Heart right ventricle (tissue), 16 donors: ENCODE measurements around the gene COA6. TPM values are rescaled to one million over a fixed set of nuclear protein-coding genes. Genes with fewer than 3 reads are reported as not detected.
"Not testable (repeated sequence)": the region's sequence is repeated elsewhere in the genome, so short reads cannot be mapped to it uniquely, and the experiment has no call there.

ENCODE experiments used
- ATAC-seq, 8 donors: fragments of 200-7000 bp; cut with Tn5 transposase; one replicate each; pipeline ENCODE4 v1.9.1; 2020; ENCODE audit warnings: mild to moderate bottlenecking in 8 of 8, moderate library complexity in 8 of 8, moderate number of reproducible peaks in 1 of 8
- DNase-seq, 2 donors: peaks; one replicate each; pipeline ENCODE4 v3.0.0-alpha.2; 2020
- H3K27ac ChIP-seq, 10 donors: fragments of 200-600 bp; sonication (generic) in 2 of 10; one replicate each; pipeline versions ENCODE4 v1.5.0 to v1.8.0; 2020 to 2022; ENCODE audit warnings: mild to moderate bottlenecking in 3 of 10
- H3K27me3 ChIP-seq, 7 donors: fragments of 200-600 bp; one replicate each; pipeline ENCODE4 v1.8.0; 2021 to 2022; ENCODE audit warnings: mild to moderate bottlenecking in 2 of 7
- H3K36me3 ChIP-seq, 9 donors: fragments of 200-600 bp; sonication (generic) in 1 of 9; one replicate each; pipeline versions ENCODE4 v1.5.0 to v1.8.0; 2020 to 2022; ENCODE audit warnings: mild to moderate bottlenecking in 2 of 9
- H3K4me1 ChIP-seq, 9 donors: fragments of 200-600 bp; sonication (generic) in 1 of 9; one replicate each; pipeline versions ENCODE4 v1.5.0 to v1.8.0; 2020 to 2022; ENCODE audit warnings: mild to moderate bottlenecking in 4 of 9
- H3K4me3 ChIP-seq, 10 donors: fragments of 200-600 bp; sonication (generic) in 2 of 10; one replicate each; pipeline versions ENCODE4 v1.5.0 to v1.8.0; 2020 to 2022; ENCODE audit warnings: mild to moderate bottlenecking in 7 of 10, moderate library complexity in 2 of 10
- H3K9me3 ChIP-seq, 11 donors: fragments of 200-600 bp in 10 of 11; sonication (generic) in 2 of 11; one replicate each; pipeline versions ENCODE4 v1.5.0 to v1.8.0; 2013 to 2022; ENCODE audit warnings: mild to moderate bottlenecking in 2 of 11, control low read depth in 1 of 11, moderate library complexity in 1 of 11
- CTCF ChIP-seq, 9 donors: fragments of 200-600 bp; sonication (generic) in 2 of 9; IDR thresholded peaks; one replicate each; pipeline versions ENCODE4 v1.5.0 to v1.8.0; 2021 to 2022; ENCODE audit warnings: antibody characterized with exemption in 9 of 9, mild to moderate bottlenecking in 5 of 9, moderate library complexity in 1 of 9
- WGBS, 2 donors: extraction: QIAGEN DNeasy Blood & Tissue Kit; methylation state at CpG; one replicate each; pipeline ENCODE4 v1.1.7; 2013; ENCODE audit warnings: inconsistent platforms in 1 of 2; 5-methylcytosine and 5-hydroxymethylcytosine counted together
- intact Hi-C, 10 donors: fragments of 100-400 bp; cut with DNase I; formaldehyde crosslinking; loops; one replicate each; pipeline versions ENCODE4 v1.11.1 to v1.14.2; 2022
- polyA plus RNA-seq, 2 donors: library from polyadenylated mRNA; stranded (reverse); fragments of 200-250 nt; gene quantifications; one replicate each; pipeline ENCODE4 v1.2.3, GENCODE V29; 2013
- total RNA-seq, 10 donors: library from RNA; stranded (reverse); fragmentation: NEBNext Ultra II Directional in 3 of 10; extraction: Animal tissue kit (Norgen Biotek cat#: 25700) in 3 of 10; gene quantifications; one replicate each; pipeline versions ENCODE4 v1.2.1 to v1.2.4, GENCODE V29; 2021 to 2023
- donor health status: Arrhythmogenic right ventricular cardiomyopathy.
- donor health status: ischemic (EF 13 %, LVEDD 7.1; RV severe dilation, severe dysfunction).
- donor health status: healthy with polysubstance abuse.
- donor health status: DM: no; HTN: yes; CAD: no.
- donor health status: DM: no; HTN: no; CAD: no.
- donor health status: ischemic (EF 25% LVEDD 6.9; RV normal size, moderate dysfunction).
- donor health status: ischemic (EF 25% LVEDD 5.7; RV mildly dilated, moderate dysfunction).
- donor health status: healthy.
- donor health status: DM: yes; HTN: yes; CAD: no.
- donor health status: Ischemic cardiomyopathy.
- donor health status: ischemic (EF 35%, LVEDD 5.7; RV mildly dilated, moderate dysfunction).
- donor health status: nonischemic (EF 11% LVEDD 7.7; RV severe dilation, severe dysfunction).
- donor health status: DM: yes; HTN: yes; CAD: no.
- donor health status: PGD.
- donor health status: ischemic (EF 29% LVEDD 5.4; RV normal size, mild dysfunction).
- donor health status: nonischemic (EF 23%, LVEDD 6.1; RV moderate dilation, normal function).

Gene COA6
- total and polyA plus RNA-seq, 12 donors: 23.4 to 98.5 (median 29.5) TPM

- intact Hi-C loops: no loop called here
- WGBS, 2 donors: 65 to 80% methylated on average over 3 of the region's 5 CpGs
- no peaks in the 10 kb centered on the region for H3K9me3 ChIP-seq
Observed at GRCh38 chr1:234397732-234398131, 24.5 kb downstream of the COA6 start.

GRCh38 chr1:234398849-234399381 is 25.7 kb downstream of the COA6 start:
- intact Hi-C loops: no loop called here
- Histone ChIP-seq H3K27ac (peak overlapping the region in 1 of 10 donors; percentile 86), H3K36me3 (peaks cover 0 to 24% (median 0%) of the 10 kb centered on the region in 9 donors), H3K27me3 (no peaks in the 10 kb centered on the region), H3K4me3 (peak overlapping the region in 1 of 10 donors; percentile 45), H3K4me1 (peaks cover 0 to 42% (median 0%) of the 10 kb centered on the region in 9 donors), H3K9me3 (no peaks in the 10 kb centered on the region)
- ATAC-seq (peak in 1 of 8 donors; percentile 47), DNase-seq (no peak)
- 72 to 74% methylated on average over 8 of the region's 8 CpGs for WGBS, 2 donors
- no peak for TF ChIP-seq CTCF (IDR thresholded peaks at IDR 0.05)

More at GRCh38 chr1:234397732-234398131, 24.5 kb downstream of the COA6 start:
- peaks cover 0 to 42% (median 0%) of the 10 kb centered on the region in 9 donors for H3K4me1 ChIP-seq
- TF ChIP-seq CTCF (IDR thresholded peaks at IDR 0.05): no peak
- DNase-seq (no peak), ATAC-seq (no peak)
- peaks cover 0 to 36% (median 6%) of the 10 kb centered on the region in 9 donors for H3K36me3 ChIP-seq
- no peaks in the 10 kb centered on the region for H3K27me3 ChIP-seq
- H3K4me3 ChIP-seq: no peak overlapping the region
- H3K27ac ChIP-seq: no peak overlapping the region

GRCh38 chr1:234399515-234399914 is 26.3 kb downstream of the COA6 start:
- H3K4me3 ChIP-seq: peak overlapping the region in 1 of 10 donors; percentile 45
- H3K9me3 ChIP-seq, DNase-seq, ATAC-seq, intact Hi-C loops, H3K27me3 ChIP-seq: not testable (repeated sequence)
- H3K27ac ChIP-seq: peak overlapping the region in 1 of 10 donors; percentile 86
- peaks cover 0 to 42% (median 0%) of the 10 kb centered on the region in 9 donors for H3K4me1 ChIP-seq
- 84 to 91% methylated on average over 6 of the region's 6 CpGs for WGBS, 2 donors
- H3K36me3 ChIP-seq: peaks cover 0 to 22% (median 0%) of the 10 kb centered on the region in 9 donors

GRCh38 chr1:234400773-234401172 is 27.5 kb downstream of the COA6 start:
- no peak for DNase-seq
- peaks cover 0 to 21% (median 0%) of the 10 kb centered on the region in 9 donors for H3K36me3 ChIP-seq
- TF ChIP-seq CTCF (IDR thresholded peaks at IDR 0.05): no peak
- H3K4me3 ChIP-seq: peak overlapping the region in 3 of 10 donors; percentile 16 to 25 (median 19)
- intact Hi-C loops: no loop called here
- peaks cover 0 to 39% (median 0%) of the 10 kb centered on the region in 9 donors for H3K4me1 ChIP-seq
- peak in 3 of 8 donors; percentile 41 to 55 (median 47) for ATAC-seq
- H3K9me3 ChIP-seq: no peaks in the 10 kb centered on the region
- H3K27ac ChIP-seq: peak overlapping the region in 8 of 10 donors; percentile 9 to 77 (median 35)
- H3K27me3 ChIP-seq: no peaks in the 10 kb centered on the region

- TF ChIP-seq CTCF (IDR thresholded peaks at IDR 0.05): no peak
- ATAC-seq (no peak), DNase-seq (no peak)
- Histone ChIP-seq H3K36me3 (peaks cover 0 to 22% (median 0%) of the 10 kb centered on the region in 9 donors), H3K27ac (peak overlapping the region in 4 of 10 donors; percentile 10 to 77 (median 55)), H3K4me3 (no peak overlapping the region), H3K9me3 (no peaks in the 10 kb centered on the region), H3K4me1 (peaks cover 0 to 33% (median 0%) of the 10 kb centered on the region in 9 donors), H3K27me3 (no peaks in the 10 kb centered on the region)
- intact Hi-C loops: no loop called here
- WGBS, 2 donors: 97 to 98% methylated on average over 3 of the region's 3 CpGs
Observed at GRCh38 chr1:234401658-234402057, 28.4 kb downstream of the COA6 start.
